Thyroid gland (tissue), 4 donors: ENCODE measurements around the gene SMIM22. TPM values are rescaled to one million over a fixed set of nuclear protein-coding genes. Genes with fewer than 3 reads are reported as not detected.

Source experiments
- small RNA-seq: library from RNA; depleted of rRNA; stranded (forward); fragments of <200 nt; gene quantifications from one replicate; pipeline ENCODE3, GENCODE V24; 2016
- total RNA-seq, 4 donors: library from RNA; depleted of rRNA; stranded (reverse); fragments of >200 nt; gene quantifications; one replicate each; pipeline ENCODE4 v1.2.3, GENCODE V29; 2016

The SMIM22 gene
- total RNA-seq, 4 donors from 2014 or later: not detected

Small RNAs within 50 kb of the gene (small RNA-seq; reads per million reads assigned to genes)
- gene RF00017: not detected

Other genes starting within 250 kb of the SMIM22 start
- under 1 TPM; 0.11 to 0.88 (median 0.62) TPM for gene C16orf96, start 239.0 kb upstream of the SMIM22 start, total RNA-seq
- gene UBALD1, start 180.5 kb upstream of the SMIM22 start, total RNA-seq: 10 to 100 TPM in 3 of 4 donors, 1 to 10 TPM in 1; 9.3 to 21.4 (median 10.9) TPM
- gene MGRN1, start 170.5 kb upstream of the SMIM22 start, total RNA-seq: 10 to 100 TPM; 32.5 to 86.4 (median 57.6) TPM
- gene NUDT16L1, start 101.8 kb upstream of the SMIM22 start, total RNA-seq: 10 to 100 TPM; 27.0 to 61.1 (median 38.9) TPM
- gene ANKS3, start 61.1 kb upstream of the SMIM22 start, total RNA-seq: 10 to 100 TPM; 22.9 to 35.3 (median 25.1) TPM
- 1 to 10 TPM in 3 of 4 donors, under 1 TPM in 1; 0.25 to 4.1 (median 2.8) TPM for gene DNAAF8, start 60.8 kb upstream of the SMIM22 start, total RNA-seq
- 10 to 100 TPM; 11.8 to 20.6 (median 17.6) TPM for gene ZNF500, start 28.2 kb upstream of the SMIM22 start, total RNA-seq
- under 1 TPM in 1 of 4 donors, not detected in 3; 0.54 TPM for gene SEPTIN12, start 7.0 kb upstream of the SMIM22 start, total RNA-seq
- 10 to 100 TPM in 2 of 4 donors, 1 to 10 TPM in 2; 5.9 to 12.1 (median 8.4) TPM for gene ROGDI, start 7.3 kb downstream of the SMIM22 start, total RNA-seq
- 10 to 100 TPM; 43.1 to 89.2 (median 75.5) TPM for gene GLYR1, start 51.9 kb downstream of the SMIM22 start, total RNA-seq
- 10 to 100 TPM; 27.9 to 40.7 (median 30.5) TPM for gene UBN1, start 52.1 kb downstream of the SMIM22 start, total RNA-seq
- 10 to 100 TPM; 55.5 to 84.9 (median 72.0) TPM for gene PPL, start 141.8 kb downstream of the SMIM22 start, total RNA-seq
- gene SEC14L5, start 163.0 kb downstream of the SMIM22 start, total RNA-seq: under 1 TPM; 0.11 to 0.33 (median 0.21) TPM
- 10 to 100 TPM; 26.0 to 46.8 (median 30.8) TPM for gene NAGPA, start 238.6 kb downstream of the SMIM22 start, total RNA-seq